WTC11 (cell line): ENCODE measurements around the gene GLRA3.

ENCODE experiments used
- CDX4 ChIP-seq: fragments of 250-450 bp; sonication (Bioruptor Pico); IDR thresholded peaks from 2 replicates; pipeline ENCODE4 v1.9.0; 2021; ENCODE audit warnings: moderate library complexity, mild to moderate bottlenecking, inconsistent platforms, borderline replicate concordance
- CTCF ChIP-seq: fragments of 200-600 bp; IDR thresholded peaks from 2 replicates; pipeline ENCODE4 v1.8.0; 2022; ENCODE audit warnings: antibody characterized with exemption
- SP1 ChIP-seq: sonication (generic); formaldehyde crosslinking; conservative IDR thresholded peaks from 2 replicates; pipeline ENCODE4 v1.8.1; 2022; ENCODE audit warnings: missing genetic modification reagents
- ZSCAN18 ChIP-seq: fragments of 250-450 bp; sonication (Bioruptor Pico); IDR thresholded peaks from 2 replicates; pipeline ENCODE4 v2.1.2; 2022; ENCODE audit warnings: mild to moderate bottlenecking, moderate library complexity

- TF ChIP-seq ZSCAN18 (no peak), CDX4 (no peak), CTCF (no peak), SP1 (CRISPR knock-in tag) (no peak)
These were observed 76.0 kb downstream of the GLRA3 start for GRCh38 chr4:174753021-174753420.
